Endodermal cell (in vitro differentiated cells): ENCODE results near the gene HHIP. TPM values are rescaled to one million over a fixed set of nuclear protein-coding genes. Genes with fewer than 3 reads are reported as not detected.

Source experiments
- DNase-seq: peaks from one replicate; pipeline ENCODE4 v3.0.0-alpha.2; 2017
- H3K27ac ChIP-seq: 2 replicates; pipeline ENCODE4 v1.5.1; 2013; ENCODE audit warnings: mild to moderate bottlenecking, low read depth, low read length, moderate library complexity
- H3K27me3 ChIP-seq: 2 replicates; pipeline ENCODE4 v1.6.1; 2013; ENCODE audit warnings: mild to moderate bottlenecking, low read length, moderate library complexity; ENCODE audit not compliant: insufficient read depth, control insufficient read depth, poor library complexity, severe bottlenecking
- H3K36me3 ChIP-seq: 2 replicates; pipeline ENCODE4 v1.7.0; 2013; ENCODE audit warnings: mild to moderate bottlenecking, low read length, moderate library complexity; ENCODE audit not compliant: control insufficient read depth, insufficient read depth
- H3K4me1 ChIP-seq: one replicate; pipeline ENCODE4 v1.7.0; 2013; ENCODE audit warnings: low read length; ENCODE audit not compliant: control insufficient read depth, insufficient read depth
- H3K4me3 ChIP-seq: 2 replicates; pipeline ENCODE4 v1.5.1; 2013; ENCODE audit warnings: mild to moderate bottlenecking, low read length, moderate library complexity
- H3K9ac ChIP-seq: 2 replicates; pipeline ENCODE4 v1.6.1; 2013; ENCODE audit warnings: mild to moderate bottlenecking, low read length, moderate library complexity; ENCODE audit not compliant: poor library complexity, severe bottlenecking; ENCODE audit errors: extremely low read depth
- H3K9me3 ChIP-seq: 2 replicates; pipeline ENCODE4 v1.6.1; 2013; ENCODE audit warnings: mild to moderate bottlenecking, low read length, moderate library complexity; ENCODE audit not compliant: control insufficient read depth
- H3K27ac Mint-ChIP-seq: 2 replicates; pipeline ENCODE4 v1.8.0; 2020; ENCODE audit warnings: mixed read lengths
- H3K27me3 Mint-ChIP-seq: 2 replicates; pipeline ENCODE4 v1.8.0; 2021; ENCODE audit warnings: mild to moderate bottlenecking, mixed read lengths; ENCODE audit not compliant: insufficient read depth
- H3K36me3 Mint-ChIP-seq: 2 replicates; pipeline ENCODE4 v1.8.0; 2020; ENCODE audit warnings: low read depth, mixed read lengths
- H3K4me1 Mint-ChIP-seq: 2 replicates; pipeline ENCODE4 v1.8.0; 2020; ENCODE audit warnings: mixed read lengths
- H3K4me3 Mint-ChIP-seq: 2 replicates; pipeline ENCODE4 v1.8.0; 2020; ENCODE audit warnings: mild to moderate bottlenecking, moderate library complexity, mixed read lengths
- H3K9me3 Mint-ChIP-seq: 2 replicates; pipeline ENCODE4 v1.8.0; 2020; ENCODE audit warnings: mild to moderate bottlenecking, mixed read lengths
- CTCF ChIP-seq: fragments of 200-600 bp; sonication (generic); conservative IDR thresholded peaks from 2 replicates; pipeline ENCODE4 v1.5.0; 2021; ENCODE audit warnings: antibody characterized with exemption, mild to moderate bottlenecking
- WGBS, 2 experiments: methylation state at CpG; one replicate each; pipeline versions ENCODE4 v1.1.5 to v1.1.7; 2013; ENCODE audit warnings: missing lambda C conversion rate in 2 of 2, mixed read lengths in 1 of 2; ENCODE audit not compliant: insufficient coverage in 1 of 2, insufficient read length in 1 of 2; 5-methylcytosine and 5-hydroxymethylcytosine counted together
- total RNA-seq, 2 donors: library from RNA; stranded (reverse); fragmentation: NEBNext Ultra II Directional in 1 of 2; extraction: Animal tissue kit (Norgen Biotek cat#: 25700) in 1 of 2; gene quantifications; 2 replicates in 1 of 2; 3 replicates in 1 of 2; pipeline ENCODE4 v1.2.1, GENCODE V29; 2021

Gene HHIP
- total RNA-seq, 2 donors from 2014 or later: 1.8 to 3.4 TPM

GRCh38 chr4:144599621-144600020, 46.3 kb upstream of the HHIP start:
- H3K27ac Mint-ChIP-seq: no peak overlapping the region
- no peak overlapping the region for H3K4me3 ChIP-seq
- WGBS, 2 experiments: no CpG with 5 or more reads among the region's 1 CpG
- no peaks in the 10 kb centered on the region for H3K36me3 ChIP-seq
- H3K27me3 ChIP-seq: no peaks in the 10 kb centered on the region
- no peak overlapping the region for H3K4me3 Mint-ChIP-seq
- no peaks in the 10 kb centered on the region for H3K4me1 Mint-ChIP-seq
- peaks cover 3% of the 10 kb centered on the region for H3K36me3 Mint-ChIP-seq
- no peaks in the 10 kb centered on the region for H3K27me3 Mint-ChIP-seq
- no peak overlapping the region for H3K27ac ChIP-seq
- H3K9me3 ChIP-seq: no peaks in the 10 kb centered on the region
- no peak overlapping the region for H3K9ac ChIP-seq
- no peak for DNase-seq
- TF ChIP-seq CTCF: no peak
- H3K4me1 ChIP-seq: no peaks in the 10 kb centered on the region
- peaks cover 5% of the 10 kb centered on the region for H3K9me3 Mint-ChIP-seq

GRCh38 chr4:144611850-144612249, 34.1 kb upstream of the HHIP start:
- Histone ChIP-seq H3K9me3 (no peaks in the 10 kb centered on the region), H3K27ac (no peak overlapping the region), H3K4me3 (no peak overlapping the region), H3K27me3 (no peaks in the 10 kb centered on the region), H3K9ac (no peak overlapping the region), H3K4me1 (no peaks in the 10 kb centered on the region), H3K36me3 (no peaks in the 10 kb centered on the region)
- Mint-ChIP-seq H3K27me3 (no peaks in the 10 kb centered on the region), H3K36me3 (no peaks in the 10 kb centered on the region), H3K4me1 (peaks cover 6% of the 10 kb centered on the region), H3K27ac (no peak overlapping the region), H3K9me3 (peaks cover 3% of the 10 kb centered on the region), H3K4me3 (no peak overlapping the region)
- TF ChIP-seq CTCF: peak; percentile 87
- DNase-seq: peak; percentile 80

GRCh38 chr4:144614850-144615585, 30.9 kb upstream of the HHIP start:
- Histone ChIP-seq H3K4me3 (no peak overlapping the region), H3K27ac (no peak overlapping the region), H3K9ac (no peak overlapping the region), H3K36me3 (no peaks in the 10 kb centered on the region), H3K27me3 (no peaks in the 10 kb centered on the region), H3K9me3 (no peaks in the 10 kb centered on the region), H3K4me1 (no peaks in the 10 kb centered on the region)
- peaks cover 6% of the 10 kb centered on the region for H3K4me1 Mint-ChIP-seq
- no peaks in the 10 kb centered on the region for H3K27me3 Mint-ChIP-seq
- H3K36me3 Mint-ChIP-seq: no peaks in the 10 kb centered on the region
- TF ChIP-seq CTCF: no peak
- no peak overlapping the region for H3K27ac Mint-ChIP-seq
- DNase-seq: no peak
- H3K9me3 Mint-ChIP-seq: peaks cover 3% of the 10 kb centered on the region
- H3K4me3 Mint-ChIP-seq: no peak overlapping the region
- 87 to 92% methylated on average over 2 of the region's 3 CpGs for WGBS, 2 experiments
